IPS-NIHi11 (cell line): Measurements from ENCODE around the gene ETV3L.

Experiments used
- DNase-seq: peaks from one replicate; pipeline ENCODE4 v3.0.0; 2012; ENCODE audit warnings: mixed read lengths, low spot score

Gene ETV3L

GRCh38 chr1:157132111-157132510 lies 32.5 kb upstream of the ETV3L start:
- DNase-seq = no peak

- DNase-seq = no peak
Observed at GRCh38 chr1:157131281-157131680, 31.7 kb upstream of the ETV3L start.

- DNase-seq = no peak
Observed at GRCh38 chr1:157124855-157125254, 25.2 kb upstream of the ETV3L start.

GRCh38 chr1:157119448-157119847 lies 19.8 kb upstream of the ETV3L start:
- DNase-seq = no peak

- no peak for DNase-seq
Observed at GRCh38 chr1:157119008-157119407, 19.4 kb upstream of the ETV3L start.

DNA sequence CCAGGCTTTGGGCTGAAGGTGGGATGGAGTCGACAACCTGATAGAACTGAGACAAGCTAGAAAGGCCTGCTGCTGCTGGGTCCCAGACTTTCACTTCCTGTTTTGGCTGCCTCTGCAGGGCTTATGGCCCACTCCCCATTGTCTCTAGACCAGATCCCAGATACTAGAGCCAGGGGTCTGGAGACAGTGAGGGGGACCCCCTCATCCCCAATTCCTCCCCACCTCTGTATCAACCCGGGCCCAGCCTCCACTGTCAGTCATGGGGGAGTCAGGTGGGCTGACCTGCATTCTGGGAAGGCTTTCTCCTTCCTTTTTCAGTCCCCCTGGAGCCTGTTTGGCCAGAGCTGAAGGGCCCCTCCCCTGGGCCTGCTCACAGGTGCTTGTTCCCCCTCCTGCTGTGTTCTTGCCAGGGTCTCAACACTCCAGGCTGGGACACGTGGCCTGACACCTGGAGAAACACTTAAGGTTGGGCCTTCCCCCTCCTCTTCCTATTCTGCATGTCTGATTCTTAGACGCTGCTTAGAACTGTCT lies 18.0 kb upstream of the ETV3L start:
- no peak for DNase-seq

- no peak for DNase-seq
Observed at GRCh38 chr1:157116737-157117103, 17.1 kb upstream of the ETV3L start.

GRCh38 chr1:157115851-157116736 lies 16.5 kb upstream of the ETV3L start:
- DNase-seq = no peak

- peak; percentile 37 for DNase-seq
Observed at GRCh38 chr1:157115429-157115838, 15.8 kb upstream of the ETV3L start.

DNA sequence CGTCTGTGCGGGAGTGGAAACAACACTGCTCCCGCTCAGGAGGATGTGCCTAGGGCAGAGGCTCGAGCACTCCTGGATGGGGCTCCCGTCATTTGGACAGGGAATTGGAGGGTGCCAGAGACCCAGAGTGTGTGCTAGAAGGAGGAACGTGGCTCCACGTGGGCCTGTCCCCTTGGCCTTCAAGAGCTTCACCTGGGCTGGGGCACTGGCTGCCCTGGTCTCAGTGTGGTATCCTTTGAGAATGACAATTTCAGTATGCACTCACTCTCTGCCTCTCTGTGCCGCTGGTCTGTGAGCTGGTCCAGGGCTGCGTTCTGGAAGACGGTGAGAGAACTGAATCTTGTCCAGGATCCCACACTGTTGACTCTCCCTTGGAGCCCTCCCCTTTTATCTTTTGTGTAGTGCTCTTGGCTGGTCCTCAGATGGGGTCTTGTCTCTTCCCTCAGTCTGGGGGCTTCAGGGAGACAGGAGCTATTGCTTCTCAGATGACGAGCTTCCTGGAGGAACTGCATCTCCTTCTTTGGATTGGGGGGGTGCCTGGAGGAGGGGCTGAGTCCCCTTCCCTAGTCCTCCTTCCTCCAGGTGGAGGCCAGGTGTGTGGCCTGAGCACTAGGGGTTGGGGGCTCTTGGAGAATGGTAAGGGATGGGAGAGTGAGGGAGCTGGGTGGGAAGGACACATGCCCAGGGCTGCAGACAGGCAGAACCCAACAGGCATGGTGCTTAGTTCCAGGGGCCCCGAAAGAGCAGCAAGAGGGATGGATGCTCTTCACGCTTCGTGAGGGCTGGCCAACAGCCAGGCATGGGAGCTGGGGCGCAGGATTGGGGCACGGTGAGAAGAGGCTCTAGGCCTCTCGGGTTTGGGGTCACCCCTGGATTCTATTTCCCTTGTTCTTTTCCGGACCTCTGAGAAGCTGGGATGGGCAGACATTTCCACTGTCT lies 14.8 kb upstream of the ETV3L start:
- DNase-seq = no peak

- peak; percentile 53 for DNase-seq
Observed at GRCh38 chr1:157113631-157114030, 14.0 kb upstream of the ETV3L start.

DNA sequence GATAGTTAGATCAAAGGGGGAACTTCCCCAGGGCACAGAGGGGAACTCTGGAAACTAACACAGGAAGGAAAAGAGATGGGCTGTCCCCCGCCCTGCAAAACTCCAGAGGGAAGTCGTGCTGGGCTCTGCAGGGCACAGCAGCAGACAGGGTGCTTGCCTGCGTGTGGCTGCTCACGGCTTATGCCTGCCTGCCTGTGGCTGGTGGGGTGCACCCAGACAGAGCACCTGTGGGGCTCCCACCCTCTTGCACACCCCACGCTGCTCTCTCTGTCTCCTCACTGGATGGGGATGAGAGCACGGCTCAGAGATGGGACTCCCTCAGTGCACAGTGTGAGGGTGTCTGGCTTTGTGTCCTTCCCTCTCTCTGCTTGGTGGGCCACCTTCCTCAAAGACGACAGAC lies 13.5 kb upstream of the ETV3L start:
- no peak for DNase-seq

- no peak for DNase-seq
Observed at GRCh38 chr1:157112186-157112867, 12.7 kb upstream of the ETV3L start.

- peak; percentile 79 for DNase-seq
Observed at GRCh38 chr1:157111396-157112165, 12.0 kb upstream of the ETV3L start.

- DNase-seq = no peak
Observed at GRCh38 chr1:157110686-157111085, 11.1 kb upstream of the ETV3L start.

DNA sequence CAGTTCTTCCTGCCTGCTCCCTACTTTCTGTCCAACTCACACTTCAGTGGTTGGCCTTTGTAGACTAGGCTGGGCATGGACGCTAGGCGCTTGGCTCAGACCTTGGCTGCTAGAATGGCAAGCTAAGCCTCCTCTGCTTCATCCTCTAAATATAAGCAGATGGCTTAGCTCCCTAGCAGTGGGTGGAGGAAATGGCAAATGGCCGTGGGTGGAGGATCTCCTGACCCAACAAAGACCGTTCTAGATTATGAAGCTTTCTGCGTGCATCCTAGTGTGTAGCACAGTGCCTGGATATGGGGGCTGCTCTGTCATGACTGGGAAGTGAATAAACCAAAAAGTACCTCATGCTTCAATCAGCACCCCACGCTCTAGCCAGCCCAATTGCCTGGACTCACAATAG lies 10.4 kb upstream of the ETV3L start:
- DNase-seq = no peak

- no peak for DNase-seq
Observed at GRCh38 chr1:157108448-157108847, 8.8 kb upstream of the ETV3L start.

- DNase-seq = peak; percentile 52
Observed at GRCh38 chr1:157107702-157108101, 8.1 kb upstream of the ETV3L start.

GRCh38 chr1:157106813-157107189 lies 7.2 kb upstream of the ETV3L start:
- DNase-seq = no peak

DNA sequence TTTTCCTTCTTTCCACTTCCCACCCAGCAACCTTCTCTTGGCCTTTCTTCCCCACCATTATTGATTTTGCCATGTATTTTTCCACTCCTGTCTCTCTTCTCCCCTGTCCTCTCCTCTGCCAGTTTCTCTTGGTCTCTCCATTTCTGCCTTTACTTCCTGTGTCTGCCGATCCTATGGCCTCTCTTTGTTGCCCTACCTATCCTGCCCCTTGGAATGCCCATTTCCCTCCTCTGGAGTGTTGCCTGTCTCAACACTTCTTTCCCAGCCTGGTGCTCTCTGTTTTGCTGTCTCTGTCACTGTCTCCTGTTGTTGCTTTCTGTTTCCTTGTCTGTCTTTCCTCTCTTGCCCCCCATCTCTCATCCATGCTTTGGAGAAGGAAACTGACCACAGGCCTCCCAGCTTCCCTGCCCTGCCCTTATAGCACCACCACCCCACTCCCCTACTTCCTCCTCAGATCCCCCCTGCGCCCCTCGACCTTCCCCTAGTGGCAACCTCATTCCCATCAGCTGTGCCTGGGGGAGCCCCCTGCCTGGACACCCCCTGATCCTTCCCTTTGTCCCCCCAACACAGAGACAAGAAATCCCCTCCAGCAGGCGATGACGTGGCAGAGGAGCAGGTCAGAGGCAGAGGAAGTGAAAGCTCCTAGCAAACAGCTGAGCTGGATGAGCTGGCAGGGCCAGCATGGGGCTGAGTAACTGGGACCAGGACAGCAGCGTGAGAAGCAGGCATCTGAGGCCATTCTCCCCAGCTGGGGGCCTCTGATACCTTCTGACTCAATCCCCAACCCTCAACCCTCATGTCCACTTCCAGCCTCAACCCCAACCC lies 6.6 kb upstream of the ETV3L start:
- DNase-seq = no peak
